MCF 10A (cell line): ENCODE results near the gene DNMBP. TPM values are rescaled to one million over a fixed set of nuclear protein-coding genes. Genes with fewer than 3 reads are reported as not detected.
"Not testable (repeated sequence)": the region's sequence is repeated elsewhere in the genome, so short reads cannot be mapped to it uniquely, and the experiment has no call there.

ENCODE experiments used
- BruUV-seq: library from RNA; stranded (reverse); fragments of 400-500 nt; replicated peaks from 2 replicates; lab custom pipeline; 2021; lab: Mats Ljungman, UMichigan
- CTCF ChIA-PET: fragments of 300-600 bp; sonication (Branson Sonifier 250); formaldehyde crosslinking; extraction: SDS; loops from one replicate; lab custom pipeline; 2021; ENCODE audit warnings: antibody characterized with exemption, inconsistent platforms; lab: Yijun Ruan, JAX
- POLR2A ChIA-PET: fragments of 300-600, 350-650 bp; sonication (Branson Sonifier 250); formaldehyde crosslinking; extraction: SDS; loops from one replicate; lab custom pipeline; 2020; ENCODE audit warnings: antibody characterized with exemption, inconsistent platforms; lab: Yijun Ruan, JAX
- DNase-seq: peaks from one replicate; pipeline ENCODE4 v3.0.0-alpha.2; 2018; ENCODE audit not compliant: unreplicated experiment
- H3K27ac Mint-ChIP-seq: one replicate; pipeline ENCODE4 v1.8.0; 2022; ENCODE audit warnings: mild to moderate bottlenecking, low read depth, mixed read lengths; ENCODE audit not compliant: unreplicated experiment
- H3K27me3 Mint-ChIP-seq: one replicate; pipeline ENCODE4 v1.8.0; 2022; ENCODE audit warnings: mixed read lengths; ENCODE audit not compliant: insufficient read depth, unreplicated experiment
- H3K36me3 Mint-ChIP-seq: one replicate; pipeline ENCODE4 v1.8.0; 2022; ENCODE audit warnings: mild to moderate bottlenecking, moderate library complexity, mixed read lengths; ENCODE audit not compliant: insufficient read depth, unreplicated experiment
- H3K4me1 Mint-ChIP-seq: one replicate; pipeline ENCODE4 v1.8.0; 2022; ENCODE audit warnings: mixed read lengths; ENCODE audit not compliant: insufficient read depth, unreplicated experiment
- H3K4me3 Mint-ChIP-seq: one replicate; pipeline ENCODE4 v1.8.0; 2022; ENCODE audit warnings: mild to moderate bottlenecking, moderate library complexity, mixed read lengths; ENCODE audit not compliant: unreplicated experiment
- H3K9me3 Mint-ChIP-seq: one replicate; pipeline ENCODE4 v1.8.0; 2022; ENCODE audit warnings: mixed read lengths; ENCODE audit not compliant: unreplicated experiment
- CTCF ChIP-seq: fragments of 200-600 bp; IDR thresholded peaks from one replicate; pipeline ENCODE4 v1.8.0; 2022; ENCODE audit warnings: antibody characterized with exemption, mild to moderate bottlenecking; ENCODE audit not compliant: unreplicated experiment
- intact Hi-C: fragments of 100-400 bp; cut with micrococcal nuclease; formaldehyde crosslinking; loops from 2 replicates; pipeline ENCODE4 v1.14.1; 2022
- total RNA-seq: library from RNA; stranded (reverse); gene quantifications from 2 replicates; pipeline ENCODE4 v1.2.3, GENCODE V29; 2022

Gene DNMBP
- total RNA-seq, 1 experiment from 2014 or later: 11.3 TPM

GRCh38 chr10:99938563-99938962 lies 71.2 kb downstream of the DNMBP start:
- POLR2A ChIA-PET: no interaction called here
- DNase-seq: no peak
- H3K9me3 Mint-ChIP-seq: peaks cover 20% of the 10 kb centered on the region
- intact Hi-C loops: no loop called here
- no peaks in the 10 kb centered on the region for H3K27me3 Mint-ChIP-seq
- no peak overlapping the region for H3K27ac Mint-ChIP-seq
- no peak overlapping the region for H3K4me3 Mint-ChIP-seq
- H3K36me3 Mint-ChIP-seq: peaks cover 29% of the 10 kb centered on the region
- peaks cover 5% of the 10 kb centered on the region for H3K4me1 Mint-ChIP-seq
- CTCF ChIA-PET: no interaction called here
- no peak for TF ChIP-seq CTCF
- BruUV-seq: no TSS peak

GRCh38 chr10:99937630-99938029 lies 72.1 kb downstream of the DNMBP start:
- CTCF ChIA-PET: interaction anchor here (0.6 kb wide), 1 partner anchor 28 kb away, joined by 3 read pairs; no protein-coding TSS in a partner anchor
- no peak for TF ChIP-seq CTCF

GRCh38 chr10:99932203-99932957 lies 77.4 kb downstream of the DNMBP start:
- H3K9me3 Mint-ChIP-seq, BruUV-seq, DNase-seq, intact Hi-C loops, POLR2A ChIA-PET, H3K27me3 Mint-ChIP-seq, H3K4me3 Mint-ChIP-seq: not testable (repeated sequence)
- Mint-ChIP-seq H3K36me3 (peaks cover 13% of the 10 kb centered on the region), H3K4me1 (peaks cover 26% of the 10 kb centered on the region), H3K27ac (peak overlapping the region; percentile 9)
- CTCF ChIA-PET: interaction anchor here (1.0 kb wide), 1 partner anchor 12 kb away, joined by 4 read pairs; no protein-coding TSS in a partner anchor

More at GRCh38 chr10:99937630-99938029, 72.1 kb downstream of the DNMBP start:
- intact Hi-C loops: no loop called here
- H3K4me3 Mint-ChIP-seq: no peak overlapping the region
- BruUV-seq: no TSS peak
- POLR2A ChIA-PET: no interaction called here
- DNase-seq: no peak
- H3K36me3 Mint-ChIP-seq: peaks cover 29% of the 10 kb centered on the region
- peaks cover 5% of the 10 kb centered on the region for H3K4me1 Mint-ChIP-seq
- H3K9me3 Mint-ChIP-seq: peaks cover 20% of the 10 kb centered on the region
- no peak overlapping the region for H3K27ac Mint-ChIP-seq
- no peaks in the 10 kb centered on the region for H3K27me3 Mint-ChIP-seq

GRCh38 chr10:99930731-99931550 lies 78.8 kb downstream of the DNMBP start:
- peak overlapping the region; percentile 9 for H3K27ac Mint-ChIP-seq
- CTCF ChIA-PET: interaction anchor here (0.7 to 1.8 kb wide), 5 partner anchors 24 to 115 kb away, joined by 3 to 7 read pairs (median 3); partner anchors contain the start of gene DNMBP
- H3K4me1 Mint-ChIP-seq: peaks cover 33% of the 10 kb centered on the region
- H3K9me3 Mint-ChIP-seq: no peaks in the 10 kb centered on the region
- BruUV-seq: no TSS peak
- peak overlapping the region; percentile 49 for H3K4me3 Mint-ChIP-seq
- POLR2A ChIA-PET: interaction anchor here (1.4 to 2.1 kb wide), 3 partner anchors 14 to 78 kb away, joined by 4 to 11 read pairs (median 11); partner anchors contain the start of gene DNMBP
- intact Hi-C loops: no loop called here
- peak; percentile 42 for DNase-seq
- TF ChIP-seq CTCF: no peak
- peaks cover 12% of the 10 kb centered on the region for H3K36me3 Mint-ChIP-seq
- no peaks in the 10 kb centered on the region for H3K27me3 Mint-ChIP-seq
